Activated B cell treated with CpG ODN at 0.5 μM for 24 hours (primary cell): Measurements from ENCODE around the gene IDNK. TPM values are rescaled to one million over a fixed set of nuclear protein-coding genes. Genes with fewer than 3 reads are reported as not detected.
A peak's percentile ranks its signal among the peaks of the same experiment; 100 is the strongest.

ENCODE experiments used
- ATAC-seq: fragments of 200-7000 bp; cut with Tn5 transposase; one replicate; pipeline ENCODE4 v1.10.0; 2021; ENCODE audit warnings: low read depth, mild to moderate bottlenecking, moderate library complexity
- CTCF ChIA-PET: fragments of 350-600 bp; sonication (Branson Sonifier 250); formaldehyde crosslinking; loops from one replicate; lab custom pipeline; 2021; ENCODE audit warnings: antibody characterized with exemption; lab: Charles Lee
- POLR2A ChIA-PET: fragments of 350-600 bp; sonication (Branson Sonifier 250); formaldehyde crosslinking; loops from one replicate; lab custom pipeline; 2021; ENCODE audit warnings: antibody characterized with exemption; lab: Charles Lee
- DNase-seq: peaks from one replicate; pipeline ENCODE4 v3.0.0; 2022
- H3K27ac Mint-ChIP-seq: one replicate; pipeline ENCODE4 v1.8.0; 2020; ENCODE audit warnings: mixed read lengths
- H3K27me3 Mint-ChIP-seq: one replicate; pipeline ENCODE4 v1.8.0; 2021; ENCODE audit warnings: mixed read lengths
- H3K36me3 Mint-ChIP-seq: one replicate; pipeline ENCODE4 v1.8.0; 2021; ENCODE audit warnings: low read depth, mixed read lengths
- H3K4me1 Mint-ChIP-seq: one replicate; pipeline ENCODE4 v1.8.0; 2021; ENCODE audit warnings: mixed read lengths
- H3K4me3 Mint-ChIP-seq: one replicate; pipeline ENCODE4 v1.8.0; 2020; ENCODE audit warnings: mild to moderate bottlenecking, mixed read lengths
- H3K9me3 Mint-ChIP-seq: one replicate; pipeline ENCODE4 v1.8.0; 2020; ENCODE audit warnings: mixed read lengths
- CTCF ChIP-seq: fragments of 200-600 bp; IDR thresholded peaks from one replicate; pipeline ENCODE4 v1.8.0; 2022; ENCODE audit warnings: antibody characterized with exemption, mild to moderate bottlenecking
- intact Hi-C: fragments of 100-400 bp; cut with micrococcal nuclease; formaldehyde crosslinking; loops from one replicate; pipeline ENCODE4 v1.15.1; 2024
- total RNA-seq: library from RNA; stranded (reverse); gene quantifications from 2 replicates; pipeline ENCODE4 v1.2.3, GENCODE V29; 2022

IDNK gene
- 7.9 and 8.4 TPM in 2 replicates for total RNA-seq

- ChIA-PET POLR2A (interaction anchor here (0.6 to 2.4 kb wide), 10 partner anchors 8 to 670 kb away, joined by 3 to 29 read pairs (median 4); partner anchors contain the start of genes HNRNPK, KIF27, RMI1 and UBQLN1), CTCF (interaction anchor here (0.8 to 1.9 kb wide), 4 partner anchors 26 to 297 kb away, joined by 3 to 6 read pairs (median 4); partner anchors contain the start of gene UBQLN1)
- ATAC-seq: peak; percentile 91
- Mint-ChIP-seq H3K4me3 (peak within 1 kb of the TSS; percentile 93), H3K9me3 (no peaks in the 10 kb centered on the region), H3K27ac (peak within 1 kb of the TSS; percentile 95), H3K4me1 (peaks cover 33% of the 10 kb centered on the region), H3K27me3 (no peaks in the 10 kb centered on the region), H3K36me3 (peaks cover 14% of the 10 kb centered on the region)
- peak; percentile 73 for DNase-seq
- intact Hi-C loops: loop anchor here (1.0 to 2.0 kb wide), 5 partner anchors 26 to 357 kb away; partner anchors contain the start of genes GKAP1, HNRNPK, KIF27 and RMI1
- TF ChIP-seq CTCF: no peak
Measured at GRCh38 chr9:83622939-83623678, at the start of gene IDNK. Gene IDNK, plus strand, starts transcription at chr9:83623143. Its CDS starts 29 bp downstream, at chr9:83623172.

GRCh38 chr9:83574482-83574881 is 48.5 kb upstream of the IDNK start:
- ChIA-PET CTCF (no interaction called here), POLR2A (no interaction called here)
- H3K27me3 Mint-ChIP-seq: no peaks in the 10 kb centered on the region
- no peak for DNase-seq
- H3K9me3 Mint-ChIP-seq: peaks cover 7% of the 10 kb centered on the region
- H3K4me1 Mint-ChIP-seq: no peaks in the 10 kb centered on the region
- no peak for ATAC-seq
- TF ChIP-seq CTCF: no peak
- intact Hi-C loops: no loop called here
- no peak overlapping the region for H3K4me3 Mint-ChIP-seq
- H3K36me3 Mint-ChIP-seq: peaks cover 2% of the 10 kb centered on the region
- no peak overlapping the region for H3K27ac Mint-ChIP-seq

GRCh38 chr9:83582029-83582428 is 40.9 kb upstream of the IDNK start:
- no peak for TF ChIP-seq CTCF
- H3K36me3 Mint-ChIP-seq: peaks cover 2% of the 10 kb centered on the region
- CTCF ChIA-PET: no interaction called here
- DNase-seq (no peak), ATAC-seq (no peak)
- H3K27me3 Mint-ChIP-seq: no peaks in the 10 kb centered on the region
- POLR2A ChIA-PET: no interaction called here
- H3K27ac Mint-ChIP-seq: no peak overlapping the region
- no peaks in the 10 kb centered on the region for H3K4me1 Mint-ChIP-seq
- intact Hi-C loops: loop anchor here (5.0 kb wide), 1 partner anchor 330 kb away; no protein-coding TSS in a partner anchor
- H3K4me3 Mint-ChIP-seq: no peak overlapping the region
- peaks cover 8% of the 10 kb centered on the region for H3K9me3 Mint-ChIP-seq

DNA sequence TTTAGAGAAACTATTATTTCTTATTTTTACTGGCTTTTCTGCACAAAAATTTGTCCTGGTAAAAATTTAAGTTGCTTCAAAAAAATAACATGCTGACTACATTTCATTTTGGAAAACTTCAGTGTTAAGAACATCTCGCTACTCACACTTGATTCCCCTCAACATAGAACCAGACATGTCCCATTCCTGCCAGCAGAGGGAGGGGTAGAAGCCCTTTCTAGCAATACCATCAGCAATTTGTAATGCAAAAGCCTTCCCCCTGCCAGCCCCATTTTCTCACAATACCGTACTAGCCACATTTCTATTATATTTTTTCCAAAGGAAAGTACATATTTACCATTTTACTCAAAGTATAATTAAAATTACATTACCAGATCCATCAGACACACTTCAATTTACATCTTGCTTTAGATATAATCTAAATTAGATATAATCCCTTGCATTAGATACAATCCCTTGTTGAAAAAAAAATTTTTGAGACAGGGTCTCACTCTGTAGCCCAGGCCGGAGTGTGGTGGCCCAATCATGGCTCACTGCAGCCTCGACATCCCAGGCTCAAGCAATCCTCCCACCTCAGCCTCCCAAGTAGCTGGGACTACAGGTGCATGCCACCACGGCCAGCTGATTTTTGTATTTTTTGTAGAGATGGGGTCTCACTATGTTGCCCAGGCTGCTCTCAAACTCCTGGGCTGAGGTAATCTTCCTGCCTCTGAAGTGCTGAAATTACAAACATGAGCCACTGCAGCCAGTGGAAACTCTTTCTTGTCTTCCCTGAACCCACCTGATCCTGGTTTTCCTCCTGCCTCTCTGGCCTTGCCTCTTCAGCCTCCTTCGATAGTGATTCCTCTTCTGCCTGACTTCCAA is 39.6 kb upstream of the IDNK start:
- TF ChIP-seq CTCF: no peak
- intact Hi-C loops: loop anchor here (1.0 to 5.0 kb wide), 3 partner anchors 66 to 329 kb away; no protein-coding TSS in a partner anchor

More for the DNA sequence above, 39.6 kb upstream of the IDNK start:
- Mint-ChIP-seq H3K36me3 (peaks cover 2% of the 10 kb centered on the region), H3K4me1 (no peaks in the 10 kb centered on the region), H3K9me3 (peaks cover 5% of the 10 kb centered on the region), H3K27me3 (no peaks in the 10 kb centered on the region), H3K4me3 (no peak overlapping the region), H3K27ac (no peak overlapping the region)
- ATAC-seq (peak; percentile 42), DNase-seq (no peak)
- ChIA-PET POLR2A (no interaction called here), CTCF (no interaction called here)
